GM21528 (cell line): ENCODE measurements around the gene CTSO.
"Not testable (repeated sequence)": the region's sequence is repeated elsewhere in the genome, so short reads cannot be mapped to it uniquely, and the experiment has no call there.

Experiments used
- ATAC-seq: cut with Tn5 transposase; IDR thresholded peaks from one replicate; pipeline ENCODE4 v1.9.1; 2021; ENCODE audit warnings: mild to moderate bottlenecking, moderate library complexity; ENCODE audit not compliant: unreplicated experiment, low FRiP score

Gene CTSO

DNA sequence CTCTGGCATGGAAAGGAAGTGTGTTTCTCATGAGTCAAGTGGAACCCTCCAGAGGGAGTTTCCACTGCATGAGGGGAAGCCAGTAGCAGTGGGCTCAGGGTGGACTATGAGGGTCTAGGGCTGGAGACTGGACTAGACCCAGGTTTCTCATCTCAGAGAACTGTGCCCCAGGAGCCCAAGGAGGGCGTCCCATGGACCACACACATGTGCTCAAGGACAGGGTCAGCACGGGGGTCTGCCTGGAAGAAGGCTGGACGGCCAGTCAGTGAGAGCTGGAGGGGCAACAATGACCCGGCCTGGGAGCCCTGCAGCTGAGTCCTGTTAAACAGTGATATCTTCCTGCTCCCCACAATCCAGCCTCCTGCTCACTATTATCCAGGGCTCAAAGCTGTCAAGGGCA is 5.8 kb upstream of the CTSO start:
- ATAC-seq = no peak

DNA sequence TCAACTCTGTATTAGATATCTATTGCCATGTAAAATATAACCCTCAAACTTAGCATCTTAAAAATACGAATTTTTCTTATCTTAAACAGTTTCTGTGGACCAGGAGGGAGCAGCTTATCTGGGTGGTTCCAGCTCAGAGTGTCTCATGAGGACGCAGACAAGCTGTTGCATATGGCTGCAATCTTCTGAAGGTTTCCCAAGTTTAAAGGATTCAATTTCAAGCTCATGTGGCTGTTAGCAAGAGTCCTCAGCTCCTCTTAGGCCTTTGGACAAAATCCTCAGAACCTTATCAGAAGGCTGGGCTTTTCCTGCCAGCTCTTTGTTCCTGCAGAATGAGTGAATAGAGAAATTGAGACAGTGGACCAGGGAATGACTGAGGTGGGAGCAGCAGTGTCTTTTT is 2.8 kb upstream of the CTSO start:
- ATAC-seq = no peak

- no peak for ATAC-seq
Observed at GRCh38 chr4:155954939-155955338, 1.3 kb upstream of the CTSO start.

- ATAC-seq = no peak
Observed at GRCh38 chr4:155954118-155954685, 536 bp upstream of the CTSO start.

DNA sequence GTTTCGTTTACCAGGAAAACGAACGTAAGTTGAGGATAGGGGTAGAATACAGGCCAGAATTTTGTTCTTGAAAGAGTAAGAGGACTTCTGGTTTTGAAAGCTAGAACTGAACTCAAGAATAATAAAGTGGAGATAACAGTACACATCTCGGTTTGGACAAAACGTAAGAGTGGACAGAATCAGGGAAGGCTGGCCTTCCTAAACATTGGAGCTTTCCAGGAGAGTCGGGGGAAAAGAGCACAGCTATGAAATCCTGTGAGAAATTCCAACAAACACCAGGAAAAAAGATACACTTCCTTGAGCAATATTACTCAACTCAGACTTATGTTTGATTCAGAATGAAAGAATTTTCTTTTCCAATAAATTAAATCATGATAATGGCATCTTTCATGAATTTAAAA is 1.2 kb downstream of the CTSO start:
- no peak for ATAC-seq

GRCh38 chr4:155950461-155950860 is 3.2 kb downstream of the CTSO start:
- ATAC-seq = no peak

- no peak for ATAC-seq
Observed at GRCh38 chr4:155948541-155948940, 5.1 kb downstream of the CTSO start.

DNA sequence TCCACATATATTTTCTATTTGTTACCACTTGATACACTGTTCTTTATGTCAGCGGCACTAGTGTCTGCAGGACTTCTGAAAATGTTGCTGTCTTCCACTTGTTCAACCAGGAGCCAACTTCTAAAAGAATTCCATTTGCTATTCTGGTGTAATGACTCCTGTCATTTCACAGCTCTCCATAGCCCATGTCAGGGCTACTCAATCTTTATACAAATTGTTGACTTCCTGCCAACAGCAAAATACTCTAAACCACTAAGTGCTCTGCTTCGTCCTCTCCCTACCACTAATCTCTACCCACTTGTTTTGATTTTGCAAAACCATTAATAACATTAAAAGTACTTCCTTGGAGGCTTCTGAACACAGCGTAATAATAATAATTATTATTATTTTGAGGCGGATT is 7.2 kb downstream of the CTSO start:
- ATAC-seq = no peak

GRCh38 chr4:155944516-155944915 is 9.2 kb downstream of the CTSO start:
- no peak for ATAC-seq

GRCh38 chr4:155943605-155944291 is 9.9 kb downstream of the CTSO start:
- ATAC-seq = no peak

DNA sequence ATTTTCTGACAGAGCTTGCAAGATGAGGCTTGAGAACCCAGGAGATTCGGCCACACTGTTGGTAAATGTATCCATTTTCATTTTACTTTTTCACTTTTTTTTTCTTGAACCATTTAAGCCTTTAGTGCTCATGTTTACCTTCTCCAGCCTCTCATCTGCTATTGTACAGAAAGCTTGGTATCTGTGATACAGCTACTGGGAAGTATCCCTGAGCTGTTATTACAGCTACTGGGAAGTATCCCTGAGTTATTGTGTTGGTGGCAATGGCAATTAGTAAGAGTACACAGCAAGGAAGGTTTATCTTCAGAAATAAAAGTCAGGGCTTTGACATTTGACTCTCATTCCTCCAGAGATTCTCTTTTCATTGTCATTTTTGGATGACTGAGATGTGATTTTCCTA is 11.8 kb downstream of the CTSO start:
- ATAC-seq = no peak

DNA sequence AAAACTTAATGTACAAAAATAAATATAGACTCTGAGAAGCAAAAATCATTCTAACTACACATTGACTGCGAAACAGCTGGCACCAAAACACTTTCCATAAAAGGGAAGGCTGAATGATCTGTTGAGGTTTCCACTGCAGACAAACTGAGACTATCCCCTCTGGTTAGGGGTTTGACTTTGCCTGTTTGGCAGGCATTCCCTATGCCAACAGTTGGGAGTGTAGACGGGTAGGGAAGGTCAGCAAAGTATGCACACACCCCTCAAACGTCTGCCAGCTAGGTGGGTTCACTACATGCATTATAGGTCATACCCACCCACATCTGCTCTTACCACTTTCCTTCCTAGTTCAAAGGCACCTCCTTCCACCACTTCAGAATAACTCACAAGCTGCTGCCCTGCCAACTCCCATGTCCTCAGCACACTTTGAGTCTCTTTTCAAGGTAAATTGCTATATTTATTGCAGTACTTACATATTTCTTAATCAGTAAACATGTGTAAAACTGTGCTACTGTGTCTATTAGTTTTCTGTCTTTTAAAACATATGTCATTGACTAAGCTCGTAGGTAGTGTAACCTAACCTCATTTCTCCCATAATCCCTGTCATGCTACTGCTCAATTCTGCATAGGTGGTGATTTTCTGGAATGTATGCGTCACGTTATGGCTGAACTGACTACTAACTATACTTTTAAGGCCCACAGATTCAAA is 12.4 kb downstream of the CTSO start:
- no peak for ATAC-seq

DNA sequence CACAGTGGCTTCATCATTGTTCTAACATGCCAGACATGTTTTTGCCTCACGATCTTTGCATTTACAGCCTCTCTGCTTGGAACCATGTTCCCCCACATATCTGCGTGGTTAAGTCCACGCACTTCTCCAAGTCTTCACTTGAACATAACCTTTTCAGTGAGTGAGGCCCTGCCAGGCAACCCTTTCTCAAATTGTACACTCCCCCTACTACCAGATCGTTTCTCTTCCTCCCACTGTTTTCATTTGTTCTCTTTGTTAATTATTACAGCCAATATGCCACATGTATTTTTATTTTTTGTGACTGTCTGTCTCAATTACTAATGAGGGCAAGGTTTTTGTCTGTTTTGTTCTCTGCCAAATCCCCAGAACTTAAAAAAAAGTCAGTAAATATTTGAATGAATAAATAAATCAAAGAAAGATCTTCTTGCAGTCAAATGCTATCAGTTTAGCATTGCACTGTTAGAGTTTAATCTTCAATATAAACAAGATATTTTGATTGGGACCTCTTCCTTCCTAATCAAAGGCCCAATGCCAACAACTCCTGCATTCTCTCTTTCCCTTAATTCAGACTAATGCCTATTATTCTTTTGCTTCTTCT is 18.2 kb downstream of the CTSO start:
- no peak for ATAC-seq

GRCh38 chr4:155934634-155935033 is 19.0 kb downstream of the CTSO start:
- not testable (repeated sequence) for ATAC-seq

GRCh38 chr4:155931634-155932033 is 22.0 kb downstream of the CTSO start:
- ATAC-seq = no peak

DNA sequence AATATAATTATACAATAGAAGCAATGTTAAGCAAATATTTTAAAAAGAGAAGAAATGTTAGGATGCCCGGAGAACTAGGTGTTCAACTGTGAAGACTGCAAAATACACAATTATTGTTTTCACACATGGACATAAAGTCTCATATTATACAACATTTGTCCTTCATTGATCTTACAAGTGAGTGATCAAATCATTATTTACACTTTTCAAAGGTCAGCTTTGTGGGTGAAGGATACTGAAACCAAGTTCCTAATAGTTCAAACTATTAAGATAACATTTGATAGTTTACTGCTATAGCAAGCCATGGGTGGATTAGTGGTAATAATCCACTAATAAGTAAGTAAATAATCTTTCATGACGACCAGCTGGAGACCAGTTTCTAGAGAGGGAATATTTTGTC is 23.3 kb downstream of the CTSO start:
- no peak for ATAC-seq

GRCh38 chr4:155929833-155930232 is 23.8 kb downstream of the CTSO start:
- ATAC-seq = no peak

DNA sequence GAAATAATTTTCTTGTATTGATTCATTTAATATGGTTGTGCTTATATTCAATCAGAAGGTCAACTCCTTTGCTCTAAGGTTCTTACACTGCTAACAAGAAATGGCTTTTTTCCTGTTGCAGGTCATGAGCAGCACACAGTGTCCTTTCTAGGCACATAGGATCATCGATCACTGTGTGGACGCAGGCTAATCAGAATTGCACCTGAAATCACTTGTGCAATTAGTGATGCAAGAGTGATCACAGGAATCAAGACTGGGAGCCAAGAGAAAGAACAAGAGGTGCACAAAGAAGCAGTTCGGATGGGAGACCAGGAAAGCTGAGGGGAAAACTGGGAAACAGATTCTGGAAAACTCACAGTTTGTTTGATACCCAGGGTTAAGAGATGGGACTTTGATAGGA is 29.0 kb downstream of the CTSO start:
- no peak for ATAC-seq

GRCh38 chr4:155921597-155921996 is 32.1 kb downstream of the CTSO start:
- ATAC-seq = no peak

- ATAC-seq = no peak
Observed at GRCh38 chr4:155914782-155915181, 38.9 kb downstream of the CTSO start.

DNA sequence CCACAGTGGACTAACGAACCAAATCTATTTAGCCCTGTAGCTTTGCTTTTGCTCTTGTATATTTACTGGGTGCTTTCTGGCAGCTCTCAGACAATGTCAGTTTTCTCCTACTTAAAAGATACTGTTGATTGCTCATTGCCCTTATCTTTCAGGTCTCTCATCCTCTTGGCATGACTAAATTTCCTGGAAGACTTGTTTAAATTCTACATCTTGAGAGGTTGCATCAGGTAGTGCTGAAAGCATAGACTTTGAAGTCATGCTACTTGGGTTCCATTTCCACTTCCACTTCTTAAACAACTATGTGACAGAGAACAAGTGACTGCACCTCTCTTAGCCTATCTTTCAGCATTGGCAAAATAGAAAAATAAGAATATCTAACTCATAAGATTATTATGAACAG is 41.8 kb downstream of the CTSO start:
- ATAC-seq = no peak
